K562 (cell line): ENCODE data around the gene PRKCSH. TPM values are rescaled to one million over a fixed set of nuclear protein-coding genes. Genes with fewer than 3 reads are reported as not detected.

Source experiments
- CBX3 ChIP-seq, 2 experiments: IDR thresholded peaks; 1 replicate in 1 of 2; 2 replicates in 1 of 2; pipeline ENCODE4 v1.6.1; 2012; ENCODE audit warnings: inconsistent platforms in 2 of 2, low read length in 2 of 2, borderline replicate concordance in 1 of 2, control low read depth in 1 of 2
- CTCFL ChIP-seq: IDR thresholded peaks from 2 replicates; pipeline ENCODE4 v1.6.1; 2011; ENCODE audit warnings: borderline replicate concordance, low read depth, mild to moderate bottlenecking, moderate library complexity, low read length; ENCODE audit not compliant: insufficient read depth, poor library complexity, severe bottlenecking
- E2F4 ChIP-seq: sonication (generic); formaldehyde crosslinking; IDR thresholded peaks from 2 replicates; pipeline ENCODE4 v1.8.0; 2022; ENCODE audit warnings: mild to moderate bottlenecking, low read depth, missing genetic modification reagents
- NR2C2 ChIP-seq, 2 experiments: fragments of 200-800 bp in 1 of 2; sonication (Bioruptor generic) in 1 of 2; sonication (generic) in 1 of 2; formaldehyde crosslinking in 1 of 2; IDR thresholded peaks; 2 replicates each; pipeline versions ENCODE4 v1.6.1 to v1.8.0; 2016 to 2022; ENCODE audit warnings: mild to moderate bottlenecking in 1 of 2, missing compliant biosample characterization in 1 of 2, missing genetic modification characterization in 1 of 2, missing genetic modification reagents in 1 of 2
- XRCC5 ChIP-seq: fragments of 200-400 bp; formaldehyde crosslinking; IDR thresholded peaks from 2 replicates; pipeline ENCODE4 v1.6.1; 2017; ENCODE audit warnings: low read depth, mild to moderate bottlenecking, low read length
- ZBTB40 ChIP-seq, 2 experiments: fragments of 450-650 bp in 1 of 2; sonication (generic) in 1 of 2; formaldehyde crosslinking in 1 of 2; IDR thresholded peaks; 2 replicates each; pipeline versions ENCODE4 v1.7.1 to v1.9.0; 2016 to 2022; ENCODE audit warnings: inconsistent platforms in 1 of 2, mild to moderate bottlenecking in 1 of 2, missing genetic modification reagents in 1 of 2
- ZFX ChIP-seq: sonication (generic); formaldehyde crosslinking; IDR thresholded peaks from 2 replicates; pipeline ENCODE4 v1.8.0; 2022; ENCODE audit warnings: mild to moderate bottlenecking, missing genetic modification reagents, moderate library complexity
- ZNF280B ChIP-seq: fragments of 250-450 bp; sonication (Bioruptor Pico); IDR thresholded peaks from 2 replicates; pipeline ENCODE4 v1.5.1; 2021; ENCODE audit warnings: mild to moderate bottlenecking
- polyA plus RNA-seq, 8 experiments: library from polyadenylated mRNA; depleted of rRNA in 4 of 8; stranded (reverse) in 5 of 8; unstranded in 3 of 8; fragments of >200 nt; fragmentation: Nextera tagmentation in 2 of 8; fragmentation: Illumina TruSeq in 1 of 8; extraction: Ambion mirVana in 2 of 8; extraction: Trizol in 1 of 8; gene quantifications; 2 replicates each; pipeline versions ENCODE4 v1.2.1 to v1.2.3, GENCODE V29; 2011 to 2014; ENCODE audit warnings: inconsistent platforms in 1 of 8, missing spikeins in 1 of 8
- total RNA-seq, 7 experiments: library from RNA; depleted of rRNA in 6 of 7; stranded (reverse); fragments of >200 nt in 6 of 7; fragmentation: Illumina TruSeq in 2 of 7; extraction: Trizol in 2 of 7; gene quantifications; 2 replicates each; pipeline versions ENCODE4 v1.2.1 to v1.2.3, GENCODE V29; 2011 to 2021; ENCODE audit warnings: low replicate concordance in 1 of 7

The PRKCSH gene
- total and polyA plus RNA-seq, 9 of the 15 experiments (the other 6 are each of a cell fraction or from before 2014, with no cell fraction given): 2.3 to 297 (median 48.1) TPM

GRCh38 chr19:11479090-11479897 lies 43.9 kb downstream of the PRKCSH start (continued):
- TF ChIP-seq CTCFL (no peak), CBX3 (IDR thresholded peaks at IDR 0.05; ENCODE audit: borderline replicate concordance in 1 of 2, low read length in 2 of 2) (peak in 1 of 2 experiments; percentile 92; a peak in 1 of 3 replicates), ZBTB40 (IDR thresholded peaks at IDR 0.05) (no peak), ZBTB40 (CRISPR knock-in tag; IDR thresholded peaks at IDR 0.05) (0 out of 2 replicates have a peak, but pooled peaks have one; percentile 21), XRCC5 (peak; percentile 51; the same call in 1 of the 2 replicates), NR2C2 (CRISPR knock-in tag; IDR thresholded peaks at IDR 0.05) (peak; percentile 65; the same call in 1 of the 2 replicates), NR2C2 (tag; IDR thresholded peaks at IDR 0.05) (no peak), ZNF280B (CRISPR knock-in tag) (no peak), E2F4 (CRISPR knock-in tag) (peak; percentile 71), ZFX (CRISPR knock-in tag) (peak; percentile 28; the same call in 1 of the 2 replicates)
